ENCODE results near the gene EVL. TPM values are rescaled to one million over a fixed set of nuclear protein-coding genes. Genes with fewer than 3 reads are reported as not detected.

Gene EVL
- total RNA-seq, 2 donors from 2014 or later: 42.5 to 98.4 TPM

- Histone ChIP-seq H3K27ac (no peak overlapping the region), H3K27me3 (replicated peaks; ENCODE audit: insufficient read depth) (no peaks in the 10 kb centered on the region), H3K4me3 (no peak overlapping the region), H3K36me3 (no peaks in the 10 kb centered on the region), H3K4me1 (replicated peaks) (no peaks in the 10 kb centered on the region), H3K9me3 (no peaks in the 10 kb centered on the region)
- no peak for DNase-seq (ENCODE audit: low spot score)
- TF ChIP-seq CTCF (IDR thresholded peaks at IDR 0.05) (no peak), POLR2A (IDR thresholded peaks at IDR 0.05) (no peak), POLR2AphosphoS5 (IDR thresholded peaks at IDR 0.05) (no peak)
- intact Hi-C loops (cut with DNase I): no loop called here
- WGBS: 94% methylated on average over 6 of the region's 6 CpGs
Measured at GRCh38 chr14:100115236-100115635, 50.0 kb downstream of the EVL start.

GRCh38 chr14:100115726-100116125 lies 50.5 kb downstream of the EVL start:
- Histone ChIP-seq H3K27ac (no peak overlapping the region), H3K4me3 (no peak overlapping the region), H3K4me1 (replicated peaks) (no peaks in the 10 kb centered on the region), H3K27me3 (replicated peaks; ENCODE audit: insufficient read depth) (no peaks in the 10 kb centered on the region), H3K36me3 (no peaks in the 10 kb centered on the region), H3K9me3 (no peaks in the 10 kb centered on the region)
- WGBS: 93% methylated on average over 8 of the region's 8 CpGs
- intact Hi-C loops (cut with DNase I): no loop called here
- no peak for DNase-seq (ENCODE audit: low spot score)
- no peak for TF ChIP-seq POLR2A (IDR thresholded peaks at IDR 0.05)
- TF ChIP-seq POLR2AphosphoS5 (IDR thresholded peaks at IDR 0.05): no peak
- TF ChIP-seq CTCF (IDR thresholded peaks at IDR 0.05): no peak

GRCh38 chr14:100116134-100116533 lies 50.9 kb downstream of the EVL start:
- Histone ChIP-seq H3K27ac (no peak overlapping the region), H3K9me3 (no peaks in the 10 kb centered on the region), H3K4me1 (replicated peaks) (no peaks in the 10 kb centered on the region), H3K4me3 (no peak overlapping the region), H3K27me3 (replicated peaks; ENCODE audit: insufficient read depth) (no peaks in the 10 kb centered on the region), H3K36me3 (no peaks in the 10 kb centered on the region)
- WGBS: 61% methylated on average over 3 of the region's 3 CpGs
- no peak for DNase-seq (ENCODE audit: low spot score)
- TF ChIP-seq POLR2AphosphoS5 (IDR thresholded peaks at IDR 0.05) (no peak), CTCF (IDR thresholded peaks at IDR 0.05) (no peak), POLR2A (IDR thresholded peaks at IDR 0.05) (no peak)
- intact Hi-C loops (cut with DNase I): no loop called here

- no peak overlapping the region for H3K4me3 ChIP-seq
- 91% methylated on average over 10 of the region's 10 CpGs for WGBS
- DNase-seq (ENCODE audit: low spot score): no peak
- intact Hi-C loops (cut with DNase I): no loop called here
- no peaks in the 10 kb centered on the region for H3K4me1 ChIP-seq (replicated peaks)
- TF ChIP-seq POLR2A (IDR thresholded peaks at IDR 0.05) (no peak), CTCF (IDR thresholded peaks at IDR 0.05) (no peak), POLR2AphosphoS5 (IDR thresholded peaks at IDR 0.05) (no peak)
- H3K27me3 ChIP-seq (replicated peaks; ENCODE audit: insufficient read depth): no peaks in the 10 kb centered on the region
- no peaks in the 10 kb centered on the region for H3K36me3 ChIP-seq
- H3K27ac ChIP-seq: no peak overlapping the region
- no peaks in the 10 kb centered on the region for H3K9me3 ChIP-seq
Measured at GRCh38 chr14:100117026-100117425, 51.8 kb downstream of the EVL start.

- Histone ChIP-seq H3K4me3 (no peak overlapping the region), H3K9me3 (no peaks in the 10 kb centered on the region), H3K27me3 (replicated peaks; ENCODE audit: insufficient read depth) (no peaks in the 10 kb centered on the region), H3K36me3 (no peaks in the 10 kb centered on the region), H3K27ac (no peak overlapping the region), H3K4me1 (replicated peaks) (no peaks in the 10 kb centered on the region)
- TF ChIP-seq POLR2A (IDR thresholded peaks at IDR 0.05) (no peak), POLR2AphosphoS5 (IDR thresholded peaks at IDR 0.05) (no peak), CTCF (IDR thresholded peaks at IDR 0.05) (no peak)
- DNase-seq (ENCODE audit: low spot score): no peak
- WGBS: 81% methylated on average over 14 of the region's 14 CpGs
- intact Hi-C loops (cut with DNase I): no loop called here
Measured at GRCh38 chr14:100117633-100118395, 52.6 kb downstream of the EVL start.

Data from prostate gland (tissue), 2 donors.